Endometrial microvascular endothelial cells (primary cell): ENCODE measurements around the gene COL15A1. TPM values are rescaled to one million over a fixed set of nuclear protein-coding genes. Genes with fewer than 3 reads are reported as not detected.

Source experiments
- in situ Hi-C: cut with HindIII; loops from 2 replicates; pipeline ENCODE4 v1.10.0; 2017; ENCODE audit warnings: low sequenced_read_pairs, low pct_unique_long_range_greater_than_20kb; ENCODE audit errors: inconsistent ontology term
- total RNA-seq: library from RNA; depleted of rRNA; stranded (reverse); fragments of >200 nt; gene quantifications from one replicate; pipeline ENCODE4 v1.2.3, GENCODE V29; 2015; ENCODE audit errors: inconsistent ontology term

Gene COL15A1
- total RNA-seq, 1 donor from 2014 or later = 0.28 TPM

GRCh38 chr9:99040911-99041582 is 97.3 kb downstream of the COL15A1 start:
- in situ Hi-C loops = no loop called here

DNA sequence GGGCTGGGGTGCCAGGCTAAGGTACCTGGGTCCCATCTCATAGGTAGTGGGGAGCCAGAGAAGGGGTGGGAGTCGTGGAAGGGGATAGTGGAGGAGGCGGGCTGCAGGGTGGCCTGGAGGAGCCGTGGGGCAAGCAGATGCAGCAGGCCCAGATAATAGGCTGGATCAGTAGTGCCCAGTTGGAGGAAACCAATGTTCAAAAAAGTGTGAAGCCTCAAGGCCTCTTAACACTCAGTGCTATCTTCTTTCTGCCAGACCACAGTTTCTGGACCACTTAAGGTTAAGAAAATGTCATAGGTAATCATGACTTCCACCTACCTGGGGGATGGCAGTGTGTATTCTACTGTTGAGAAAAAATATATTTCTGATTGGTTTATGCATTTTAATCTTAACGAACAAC is 97.9 kb downstream of the COL15A1 start:
- in situ Hi-C loops = no loop called here

GRCh38 chr9:99042620-99043019 is 98.9 kb downstream of the COL15A1 start:
- in situ Hi-C loops = no loop called here

GRCh38 chr9:99044827-99045226 is 101.1 kb downstream of the COL15A1 start:
- in situ Hi-C loops = no loop called here

DNA sequence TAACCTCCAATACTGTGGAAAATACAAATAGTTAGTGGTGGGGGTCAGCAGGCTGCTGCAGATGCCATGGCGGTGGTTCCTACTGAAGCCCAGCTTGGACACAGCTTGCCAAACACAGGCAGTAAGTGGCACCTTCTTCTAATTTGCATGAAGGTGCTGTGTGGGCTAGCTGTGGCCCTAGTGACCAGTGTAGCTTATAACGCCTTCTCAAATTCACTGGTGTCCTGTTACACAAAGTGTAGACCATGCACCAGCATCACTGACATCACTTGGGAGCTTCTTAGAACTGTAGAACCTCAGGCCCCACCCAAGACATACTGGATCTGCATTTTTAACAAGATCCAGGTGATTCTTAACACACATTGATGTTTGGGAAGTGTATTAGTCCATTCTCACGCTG is 102.4 kb downstream of the COL15A1 start:
- in situ Hi-C loops = no loop called here

DNA sequence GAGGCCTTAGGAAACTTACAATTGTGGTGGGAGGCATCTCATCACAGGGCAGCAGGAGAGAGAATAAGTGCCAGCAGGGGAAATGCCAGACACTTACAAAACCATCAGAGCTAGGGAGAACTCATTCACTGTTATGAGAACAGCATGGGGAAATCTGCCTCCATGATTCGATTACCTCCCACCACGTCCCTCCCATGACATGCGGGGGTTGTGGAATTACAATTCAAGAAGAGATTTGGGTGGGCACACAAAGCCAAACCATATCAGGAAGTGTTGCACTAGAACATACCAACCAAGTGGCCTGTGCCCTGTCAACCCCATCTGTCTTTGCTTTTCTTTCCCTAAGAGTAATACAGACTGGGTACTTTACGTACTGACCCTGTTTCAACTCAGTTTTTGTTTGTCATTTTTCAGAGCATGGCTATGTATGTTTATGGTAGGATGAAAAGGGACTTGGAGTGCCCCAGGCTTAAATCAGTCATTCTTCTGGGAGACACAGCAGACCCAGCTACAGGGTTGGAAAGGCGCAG is 102.9 kb downstream of the COL15A1 start:
- in situ Hi-C loops = no loop called here

DNA sequence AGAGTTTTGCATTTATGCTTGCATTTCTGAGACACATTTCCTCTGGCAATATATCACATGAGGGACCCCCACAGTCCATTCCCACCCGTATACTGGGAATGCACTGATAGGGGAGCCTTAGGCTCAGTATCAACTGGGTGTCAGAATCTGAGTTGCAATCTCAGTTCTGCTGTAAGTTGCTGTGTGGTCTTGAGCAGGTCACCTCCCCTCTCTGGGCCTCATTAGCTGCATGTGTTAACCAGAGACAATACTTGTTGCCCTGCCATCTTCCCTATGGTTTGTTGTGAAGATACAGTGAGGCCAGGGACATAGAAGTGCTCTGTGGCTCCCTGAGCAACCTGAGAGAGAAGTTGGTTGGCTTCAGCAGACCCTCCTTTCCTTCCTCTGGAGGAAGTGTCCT is 105.5 kb downstream of the COL15A1 start:
- in situ Hi-C loops = no loop called here

DNA sequence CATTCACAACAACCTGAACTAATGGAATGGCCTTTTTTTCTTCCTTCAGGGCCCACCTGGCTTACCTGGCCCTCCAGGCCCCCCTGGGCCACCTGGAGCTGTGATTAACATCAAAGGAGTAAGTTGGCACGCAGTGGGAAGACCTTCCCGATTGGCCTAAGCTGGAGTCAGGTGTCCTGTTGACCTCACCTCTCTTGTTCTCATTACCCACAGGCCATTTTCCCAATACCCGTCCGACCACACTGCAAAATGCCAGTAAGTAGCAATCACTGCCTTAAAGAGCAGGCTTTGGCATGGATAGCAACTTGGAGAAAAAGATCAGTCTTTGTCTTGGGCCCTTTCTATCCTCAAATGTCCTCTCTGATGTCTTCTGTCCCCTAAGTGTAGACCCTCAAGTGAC is 105.9 kb downstream of the COL15A1 start:
- in situ Hi-C loops = no loop called here

DNA sequence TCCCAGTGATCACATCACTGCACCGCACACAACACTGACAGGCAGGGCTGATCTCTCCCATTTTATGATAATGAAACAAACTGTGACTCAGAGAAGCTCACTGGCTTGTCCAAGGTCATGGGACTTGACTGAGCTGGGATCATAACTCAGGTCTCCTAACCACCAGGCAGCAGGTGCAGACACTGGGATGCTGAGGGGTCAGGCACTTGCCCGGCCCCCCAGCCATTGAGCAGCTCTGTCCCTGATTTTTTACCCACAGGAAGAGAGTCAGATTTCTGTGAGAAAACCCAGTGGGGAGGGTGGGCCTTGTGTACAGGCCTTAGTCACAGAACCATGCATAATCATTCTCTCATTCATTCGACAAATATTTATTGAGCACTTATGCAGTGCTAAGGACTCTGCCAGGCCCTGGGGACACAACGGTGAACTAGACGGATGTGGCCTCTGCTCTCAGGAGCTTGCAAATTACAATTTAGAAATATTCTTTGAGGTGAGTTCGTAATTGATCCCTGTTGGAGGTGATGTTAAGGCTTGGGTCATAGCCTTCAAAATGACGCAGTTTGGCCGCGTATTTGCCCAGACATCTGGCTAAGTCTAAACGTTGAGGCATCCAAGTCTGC is 106.7 kb downstream of the COL15A1 start:
- in situ Hi-C loops = no loop called here

GRCh38 chr9:99050924-99051323 is 107.2 kb downstream of the COL15A1 start:
- in situ Hi-C loops = no loop called here

- in situ Hi-C loops = no loop called here
Observed at GRCh38 chr9:99051406-99051805, 107.7 kb downstream of the COL15A1 start.

- in situ Hi-C loops = no loop called here
Observed at GRCh38 chr9:99051851-99052250, 108.1 kb downstream of the COL15A1 start.

DNA sequence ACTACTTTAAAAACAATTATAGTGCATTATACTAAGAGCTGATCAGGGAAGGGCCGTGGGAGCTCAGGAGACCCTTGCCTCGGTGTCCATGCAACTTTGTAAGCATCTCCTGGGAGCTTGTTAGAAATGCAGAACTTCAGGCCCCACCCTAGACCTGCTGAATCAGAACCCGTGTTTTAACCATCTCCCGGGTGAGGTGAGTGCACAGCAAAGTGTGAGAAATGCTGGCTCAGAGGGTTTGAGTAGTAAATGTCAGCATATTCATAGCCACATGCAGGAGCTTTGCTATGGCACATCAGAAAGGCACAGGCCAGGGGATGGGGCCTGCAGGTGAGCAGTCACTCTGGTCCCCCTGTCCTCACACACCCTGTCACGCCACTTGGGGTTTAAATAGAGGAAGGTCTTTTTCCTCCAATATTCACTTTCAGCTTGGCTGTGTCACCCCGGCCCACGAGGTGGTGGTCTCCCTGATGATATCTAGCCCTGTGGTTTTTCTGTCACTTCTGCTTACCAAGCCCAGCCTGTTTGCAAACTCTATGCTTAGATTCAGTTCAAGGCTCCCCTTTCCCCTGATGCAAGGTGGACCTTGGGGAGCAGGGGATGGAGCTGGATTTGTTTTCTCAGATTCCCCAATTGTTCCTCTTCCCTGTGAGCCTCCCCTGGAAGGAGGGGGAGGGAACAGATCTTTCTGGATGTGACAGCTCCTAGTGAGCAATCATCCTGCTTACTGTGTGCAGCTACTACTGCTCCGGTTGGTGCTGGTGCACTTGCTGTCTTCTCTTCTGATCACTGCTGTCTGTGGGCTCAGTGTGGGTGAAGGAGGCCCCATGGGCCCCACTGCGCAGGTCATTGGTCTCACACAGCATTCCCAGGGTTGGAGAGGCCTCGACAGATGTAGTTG is 109.4 kb downstream of the COL15A1 start:
- in situ Hi-C loops = no loop called here

DNA sequence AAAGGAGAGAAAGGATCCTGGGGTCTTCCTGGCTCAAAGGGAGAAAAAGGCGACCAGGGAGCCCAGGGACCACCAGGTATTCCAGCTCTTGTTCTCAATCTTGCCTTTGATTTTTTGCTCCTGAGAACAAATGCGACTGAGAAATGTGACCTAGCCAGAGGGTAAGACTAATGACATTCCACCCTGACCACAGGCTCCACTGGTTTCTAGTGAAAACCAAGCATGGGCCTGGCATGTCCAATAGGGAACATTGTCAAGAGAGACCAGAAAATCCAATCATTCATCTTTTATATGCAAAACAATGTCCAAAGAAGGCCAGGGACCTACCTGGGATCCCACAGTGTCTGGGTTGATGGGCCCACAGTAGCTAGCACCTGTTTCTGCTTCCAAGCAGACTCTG is 110.9 kb downstream of the COL15A1 start:
- in situ Hi-C loops = no loop called here

GRCh38 chr9:99055384-99055783 is 111.7 kb downstream of the COL15A1 start:
- in situ Hi-C loops = no loop called here

GRCh38 chr9:99056186-99056585 is 112.5 kb downstream of the COL15A1 start:
- in situ Hi-C loops = no loop called here

DNA sequence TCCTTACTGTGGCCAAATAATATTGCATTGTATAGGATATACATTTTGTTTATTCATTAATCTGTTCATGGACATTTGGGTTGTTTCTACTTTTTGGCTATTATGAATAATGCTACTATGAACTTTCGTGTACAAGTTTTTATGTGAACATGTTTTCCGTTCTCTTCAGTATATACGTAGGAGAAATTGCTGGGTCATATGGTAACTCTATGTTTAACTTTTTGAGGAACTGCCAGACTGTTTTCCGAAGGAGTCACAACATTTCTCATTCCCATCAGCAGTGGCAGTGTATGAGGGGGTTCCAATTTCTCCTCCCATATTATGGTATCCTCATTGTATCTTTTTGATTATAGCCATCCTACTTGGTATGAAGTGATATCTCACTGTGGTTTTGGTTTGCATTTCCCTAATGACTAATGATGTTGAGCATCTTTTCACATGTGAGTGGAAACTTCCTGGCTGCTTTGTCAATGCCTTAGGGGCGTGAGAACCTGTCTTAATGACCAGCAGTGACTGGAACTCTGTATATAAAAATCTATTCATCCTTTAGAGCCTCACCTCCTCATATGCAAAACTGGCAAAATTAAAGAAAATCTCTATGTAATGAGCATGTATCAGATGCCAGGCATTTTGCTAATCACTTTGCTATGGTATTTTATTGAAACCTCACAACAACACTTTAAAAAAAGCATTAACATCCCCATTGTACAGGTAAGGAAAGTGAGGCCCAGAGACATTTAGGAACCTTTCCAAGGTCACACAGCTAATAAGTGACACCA is 113.4 kb downstream of the COL15A1 start:
- in situ Hi-C loops = no loop called here

- in situ Hi-C loops = no loop called here
Observed at GRCh38 chr9:99057665-99058625, 114.2 kb downstream of the COL15A1 start.
